ENCODE data around the gene DISC1.

- TF ChIP-seq CTCF (conservative IDR thresholded peaks at IDR 0.05; ENCODE audit: low read depth in 2 of 2) (no peak), EZH2phosphoT487 (IDR thresholded peaks at IDR 0.05; ENCODE audit: unreplicated experiment) (no peak), EZH2 (IDR thresholded peaks at IDR 0.05; ENCODE audit: low read depth, unreplicated experiment) (no peak), POLR2AphosphoS5 (IDR thresholded peaks at IDR 0.05; ENCODE audit: low read depth) (no peak), CREB1 (CRISPR knock-in tag; IDR thresholded peaks at IDR 0.05; ENCODE audit: low read depth) (no peak), JUNB (IDR thresholded peaks at IDR 0.05; ENCODE audit: unreplicated experiment) (no peak), REST (IDR thresholded peaks at IDR 0.05; ENCODE audit: unreplicated experiment) (no peak), ZNF114 (CRISPR knock-in tag; IDR thresholded peaks at IDR 0.05) (no peak), NANOG (IDR thresholded peaks at IDR 0.05; ENCODE audit: borderline replicate concordance) (no peak), ZNF462 (CRISPR knock-in tag; IDR thresholded peaks at IDR 0.05) (no peak)
- TF ChIP-seq, protein P1, sequence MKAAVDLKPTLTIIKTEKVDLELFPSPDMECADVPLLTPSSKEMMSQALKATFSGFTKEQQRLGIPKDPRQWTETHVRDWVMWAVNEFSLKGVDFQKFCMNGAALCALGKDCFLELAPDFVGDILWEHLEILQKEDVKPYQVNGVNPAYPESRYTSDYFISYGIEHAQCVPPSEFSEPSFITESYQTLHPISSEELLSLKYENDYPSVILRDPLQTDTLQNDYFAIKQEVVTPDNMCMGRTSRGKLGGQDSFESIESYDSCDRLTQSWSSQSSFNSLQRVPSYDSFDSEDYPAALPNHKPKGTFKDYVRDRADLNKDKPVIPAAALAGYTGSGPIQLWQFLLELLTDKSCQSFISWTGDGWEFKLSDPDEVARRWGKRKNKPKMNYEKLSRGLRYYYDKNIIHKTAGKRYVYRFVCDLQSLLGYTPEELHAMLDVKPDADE (IDR thresholded peaks at IDR 0.05) = no peak
These were observed 358.9 kb downstream of the DISC1 start for GRCh38 chr1:231985296-231986023.
